Anterior cingulate cortex (tissue), 58 donors: Measurements from ENCODE around the gene ARCN1.
A peak's percentile ranks its signal among the peaks of the same experiment; 100 is the strongest.

Experiments used
- DNase-seq, 58 donors: peaks; one replicate each; lab custom pipeline; 2025; lab: John Stamatoyannopoulos, UW

Gene ARCN1

DNA sequence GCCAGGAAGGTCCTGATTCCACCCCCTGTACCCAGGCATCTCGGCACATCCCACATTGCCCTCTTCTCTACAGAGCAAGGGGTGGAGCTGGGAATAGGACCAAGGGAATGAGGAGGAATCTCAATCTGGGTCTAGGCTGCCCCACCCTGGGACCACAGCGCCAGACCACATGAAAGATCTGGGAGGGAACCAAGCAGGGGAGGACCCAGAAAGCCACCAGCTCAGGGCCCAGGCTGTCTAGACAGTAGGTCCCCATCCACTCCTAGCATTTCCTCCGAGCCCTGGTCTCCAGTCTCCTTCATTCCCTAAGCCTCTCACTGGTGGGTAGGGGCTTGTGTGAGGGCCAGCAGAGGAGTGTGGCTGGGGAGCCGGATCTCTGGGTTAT is 46.8 kb downstream of the ARCN1 start:
- DNase-seq = peak in 4 of 58 donors; percentile 29 to 62 (median 49)

DNA sequence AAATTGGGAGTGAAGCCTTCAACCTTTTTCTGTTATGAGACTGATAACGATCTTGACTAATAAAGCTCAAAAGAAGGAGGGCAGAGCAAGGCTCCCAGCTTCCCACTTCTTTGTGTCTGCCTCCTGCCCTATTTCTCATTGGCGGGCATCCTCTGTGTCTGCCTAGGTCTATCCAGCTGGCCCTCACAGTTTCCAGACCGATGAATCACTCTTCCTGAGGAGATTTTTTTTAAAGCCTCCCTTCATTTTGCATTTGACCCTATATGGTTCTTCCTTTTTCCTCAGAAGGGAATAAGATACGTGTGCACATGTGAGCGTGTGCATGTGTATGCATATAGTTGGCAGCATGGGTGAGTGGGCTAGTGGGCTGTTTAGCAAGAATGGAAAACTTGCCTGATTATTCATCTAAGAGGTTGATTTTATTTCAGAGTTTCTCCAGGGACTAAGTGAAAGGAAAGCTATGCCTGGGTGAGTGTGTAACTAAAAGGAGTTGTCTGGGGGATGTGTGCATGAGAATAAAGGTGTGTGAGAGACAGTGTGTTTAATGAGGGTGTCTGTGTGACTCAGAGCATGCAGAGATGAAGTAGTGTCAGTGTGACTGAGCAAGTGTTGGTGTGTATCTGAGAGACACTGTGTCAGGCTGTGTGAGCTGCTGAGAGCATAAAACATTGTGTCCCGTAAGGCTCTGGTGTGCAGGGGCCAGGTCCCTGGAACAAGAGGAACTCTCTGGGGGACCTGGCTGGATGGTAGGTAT is 47.4 kb downstream of the ARCN1 start:
- peak in 29 of 58 donors; percentile 24 to 71 (median 44) for DNase-seq

DNA sequence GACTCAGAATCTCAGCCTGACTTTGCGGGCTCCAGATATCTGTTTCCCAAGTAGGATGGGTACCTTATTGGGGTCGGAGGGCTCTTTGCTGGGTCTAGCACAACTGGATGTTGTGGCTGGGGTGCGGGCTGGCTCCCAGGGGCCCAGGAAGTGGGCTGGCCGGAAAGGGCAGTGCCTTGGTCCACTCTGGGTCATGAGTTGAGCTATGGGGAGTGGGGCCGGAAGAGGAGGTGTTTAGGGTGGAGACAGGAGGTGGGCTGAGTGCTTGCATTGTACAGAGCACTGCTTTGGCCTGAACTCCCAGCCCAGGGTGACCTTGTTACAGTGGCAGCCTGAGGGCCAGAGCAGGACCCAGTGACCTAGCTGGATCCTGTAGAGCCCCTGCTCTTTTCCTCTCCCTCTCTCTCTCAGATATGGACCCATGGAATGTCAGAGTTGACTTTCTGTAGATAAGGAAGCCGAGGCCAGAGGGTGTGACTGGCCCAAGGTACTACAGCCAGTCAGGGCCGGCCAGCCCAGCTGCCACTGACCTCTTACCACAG is 48.4 kb downstream of the ARCN1 start:
- no peak for DNase-seq

DNA sequence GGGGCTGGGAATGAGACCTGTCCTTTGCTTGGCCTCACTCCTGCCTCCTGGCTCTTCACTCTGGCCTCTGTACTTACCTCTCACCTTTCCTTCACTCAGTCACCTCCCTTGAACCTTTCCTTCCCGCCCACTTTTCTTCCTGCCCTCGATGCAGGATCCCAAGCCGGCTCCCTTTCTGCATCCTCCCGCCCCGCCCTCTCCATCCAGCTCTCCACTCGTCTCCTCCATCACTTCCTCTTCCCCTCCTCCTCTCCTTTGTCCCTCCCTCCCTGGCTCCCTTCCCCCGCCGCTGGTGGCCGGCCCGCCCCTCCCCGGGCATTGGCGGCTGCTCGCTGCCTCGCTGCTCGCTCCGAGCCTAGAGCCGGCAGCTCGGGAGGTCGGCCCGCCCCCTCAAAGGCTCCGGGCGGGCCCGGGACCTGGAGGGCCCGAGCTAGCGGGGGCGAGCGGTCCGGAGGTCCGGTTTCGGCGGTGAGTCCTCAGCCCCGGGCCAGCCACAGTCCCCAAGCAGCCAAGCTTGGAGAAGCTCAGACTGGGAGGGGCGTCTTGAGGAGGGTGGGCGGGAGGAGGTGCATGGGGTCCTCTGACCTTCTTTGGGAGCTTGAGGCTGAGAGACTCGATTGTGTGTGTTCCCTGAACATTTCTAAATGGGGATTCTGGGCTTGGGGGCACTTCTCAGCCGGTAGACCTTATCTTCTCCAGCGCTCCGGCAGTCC is 49.0 kb downstream of the ARCN1 start:
- peak in 55 of 58 donors; percentile 33 to 93 (median 83) for DNase-seq

DNA sequence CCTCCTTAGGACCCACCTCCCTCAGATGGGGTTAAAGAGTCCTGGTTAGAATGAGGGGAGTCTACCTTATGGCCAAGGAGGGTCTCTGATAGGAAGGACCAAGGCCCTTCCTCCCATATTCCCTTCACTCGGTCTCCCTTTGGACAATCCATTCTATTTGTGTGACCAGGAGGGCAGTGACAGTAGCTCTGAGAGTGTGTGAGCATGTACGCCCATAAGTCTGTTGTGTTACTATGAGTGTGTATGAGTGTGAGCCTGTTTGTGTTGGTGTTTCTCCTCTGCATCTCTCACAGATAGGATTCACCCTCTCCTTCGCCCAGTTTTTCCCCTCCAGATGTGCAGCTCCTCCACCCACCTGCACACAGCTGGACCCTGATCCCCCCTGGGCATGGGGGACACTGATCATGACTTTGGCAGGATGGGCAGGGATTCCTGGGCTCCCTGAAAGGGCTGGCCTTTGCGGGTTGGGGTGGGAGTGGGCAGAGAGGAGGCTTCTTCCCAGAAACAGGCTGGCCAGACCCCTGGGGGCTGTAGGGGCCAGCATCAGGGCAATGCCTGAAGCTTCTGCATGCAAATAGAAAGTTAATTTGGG is 49.7 kb downstream of the ARCN1 start:
- no peak for DNase-seq

DNA sequence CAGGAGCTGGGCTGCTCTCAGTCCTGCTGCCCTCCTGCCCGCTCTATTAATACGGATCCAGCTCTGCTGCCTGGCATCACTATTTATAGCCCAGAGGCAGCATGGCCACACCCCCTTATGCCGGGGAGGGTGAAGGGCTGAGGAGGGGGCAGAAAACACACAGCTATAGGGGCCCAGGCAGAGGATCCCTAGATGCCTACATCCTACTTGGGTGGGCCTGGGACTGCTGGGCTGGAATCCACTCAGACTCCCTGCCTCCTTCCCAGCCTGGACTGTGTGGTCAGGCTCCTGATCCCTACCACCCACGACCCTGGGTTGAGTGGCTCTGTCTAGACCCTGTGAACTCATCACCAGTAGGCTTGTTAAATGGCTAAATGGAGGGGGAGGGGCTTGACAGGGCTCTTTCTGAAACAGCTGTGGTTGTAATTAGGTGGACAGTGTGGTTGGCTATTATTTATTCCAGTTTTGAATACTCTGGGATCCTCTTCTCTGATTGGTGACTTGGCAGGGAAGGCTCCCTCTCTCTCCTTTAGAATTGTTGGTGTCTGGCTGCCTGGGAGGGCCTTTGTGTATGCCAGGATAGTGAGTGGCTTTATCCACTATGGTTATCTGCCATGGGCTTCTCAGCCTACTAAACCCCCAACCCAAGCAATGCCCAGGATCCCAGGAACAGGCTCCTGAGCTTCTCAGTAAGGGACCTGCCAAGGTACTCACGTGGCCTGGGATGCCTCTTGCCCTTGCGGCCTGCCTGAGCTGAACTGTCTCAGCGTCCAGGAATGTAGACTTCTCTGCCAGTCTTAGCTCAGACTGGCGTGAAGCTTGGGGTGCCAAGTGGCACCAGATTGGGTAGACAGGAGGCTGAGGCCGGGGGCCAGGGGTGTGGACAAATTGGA is 50.4 kb downstream of the ARCN1 start:
- DNase-seq = peak in 34 of 58 donors; percentile 16 to 74 (median 38)

DNA sequence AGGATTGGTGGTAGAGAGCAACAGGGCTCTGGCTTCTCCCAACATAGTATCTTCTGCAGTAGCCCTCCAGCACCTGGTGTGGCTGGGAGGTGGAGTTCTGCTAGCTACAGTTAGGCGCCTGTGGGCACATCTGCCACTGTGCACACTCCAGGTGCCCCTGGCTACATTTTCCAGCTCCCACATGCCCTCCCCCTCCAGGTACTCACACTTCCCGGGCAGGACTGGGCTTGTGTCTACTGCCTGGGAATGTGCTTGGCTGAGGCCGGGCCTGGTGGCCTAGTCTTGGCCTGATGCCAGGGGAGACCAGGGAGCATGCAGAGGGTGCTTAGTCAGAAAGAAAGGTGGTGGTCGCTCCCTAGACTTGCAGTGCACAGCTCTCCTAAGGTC is 51.1 kb downstream of the ARCN1 start:
- peak in 1 of 58 donors; percentile 15 for DNase-seq

DNA sequence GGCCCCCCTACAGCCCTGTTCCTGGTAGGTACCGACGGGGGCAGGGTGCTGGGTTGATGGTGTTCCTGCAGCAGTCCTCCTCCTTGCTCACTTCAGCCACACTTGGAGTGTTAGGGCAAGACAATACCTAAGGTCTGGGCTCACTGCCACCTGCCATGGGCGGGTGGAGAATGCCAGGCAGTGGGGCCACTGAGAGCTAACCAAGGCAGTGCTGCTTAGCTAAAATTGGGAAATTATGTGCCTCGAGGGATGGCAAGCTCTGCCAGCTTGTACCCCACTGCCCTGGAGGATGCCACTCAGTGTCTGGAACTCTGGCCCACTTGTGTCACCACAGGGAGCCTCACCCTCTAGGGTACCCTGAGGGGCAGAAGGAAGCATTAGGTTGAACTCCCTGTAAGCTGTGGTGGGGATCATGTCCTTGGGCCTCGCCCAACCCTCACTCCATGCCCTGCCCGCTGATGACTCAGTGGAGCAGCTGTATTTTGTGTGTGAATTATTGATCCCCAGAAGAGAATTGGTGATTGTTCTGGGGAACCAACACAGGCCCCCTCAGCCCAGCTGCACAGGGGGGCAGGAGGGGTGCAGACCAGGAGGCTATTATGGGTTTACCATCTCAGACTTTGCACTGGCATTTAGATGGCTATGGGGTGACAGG is 53.0 kb downstream of the ARCN1 start:
- DNase-seq = peak in 30 of 58 donors; percentile 21 to 79 (median 50)

DNA sequence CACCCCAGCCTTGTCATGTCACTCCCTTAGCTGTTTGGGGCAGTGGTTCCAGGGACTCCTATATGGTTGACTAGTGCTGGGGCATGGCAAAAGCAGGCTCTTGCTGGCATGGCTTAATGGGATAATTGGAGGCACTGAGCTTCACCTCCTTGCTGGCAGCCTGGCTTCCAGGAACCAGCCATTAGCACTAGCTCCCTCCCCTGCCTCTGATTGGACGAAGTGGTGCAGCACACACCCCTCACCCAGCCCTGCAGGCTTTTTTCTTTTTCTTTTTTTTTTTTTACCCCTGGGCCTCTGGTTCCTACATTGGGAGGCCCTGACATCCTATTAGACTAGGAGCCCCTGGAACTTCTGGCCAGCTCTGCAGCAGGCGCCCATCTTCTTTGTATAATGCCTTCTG is 53.8 kb downstream of the ARCN1 start:
- DNase-seq = peak in 2 of 58 donors; percentile 25 to 37

DNA sequence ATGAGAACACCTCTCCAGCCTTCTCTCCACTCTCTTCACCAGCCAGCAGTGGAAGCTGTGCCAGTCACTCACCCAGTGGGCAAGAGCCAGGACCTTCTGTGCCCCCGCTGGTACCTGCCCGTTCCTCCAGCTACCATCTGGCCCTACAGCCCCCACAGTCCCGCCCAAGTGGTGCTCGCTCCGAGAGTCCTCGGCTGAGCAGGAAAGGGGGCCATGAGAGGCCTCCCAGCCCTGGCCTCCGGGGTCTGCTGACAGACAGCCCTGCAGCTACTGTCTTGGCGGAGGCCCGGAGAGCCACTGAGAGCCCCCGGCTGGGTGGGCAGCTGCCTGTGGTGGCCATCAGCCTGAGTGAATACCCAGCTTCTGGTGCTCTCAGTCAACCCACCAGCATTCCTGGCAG is 55.4 kb downstream of the ARCN1 start:
- no peak for DNase-seq

DNA sequence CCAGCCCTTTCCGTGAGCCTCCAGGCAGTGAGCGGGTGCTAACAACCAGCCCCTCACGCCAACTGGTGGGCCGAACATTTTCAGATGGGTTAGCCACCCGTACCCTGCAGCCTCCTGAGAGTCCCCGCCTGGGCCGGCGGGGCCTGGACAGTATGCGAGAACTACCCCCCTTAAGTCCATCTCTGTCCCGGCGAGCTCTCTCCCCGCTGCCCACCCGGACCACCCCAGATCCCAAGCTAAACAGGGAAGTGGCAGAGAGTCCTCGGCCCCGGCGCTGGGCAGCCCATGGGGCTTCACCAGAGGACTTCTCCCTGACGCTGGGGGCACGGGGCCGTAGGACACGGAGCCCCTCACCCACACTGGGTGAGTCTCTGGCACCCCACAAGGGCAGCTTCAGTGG is 55.8 kb downstream of the ARCN1 start:
- no peak for DNase-seq

DNA sequence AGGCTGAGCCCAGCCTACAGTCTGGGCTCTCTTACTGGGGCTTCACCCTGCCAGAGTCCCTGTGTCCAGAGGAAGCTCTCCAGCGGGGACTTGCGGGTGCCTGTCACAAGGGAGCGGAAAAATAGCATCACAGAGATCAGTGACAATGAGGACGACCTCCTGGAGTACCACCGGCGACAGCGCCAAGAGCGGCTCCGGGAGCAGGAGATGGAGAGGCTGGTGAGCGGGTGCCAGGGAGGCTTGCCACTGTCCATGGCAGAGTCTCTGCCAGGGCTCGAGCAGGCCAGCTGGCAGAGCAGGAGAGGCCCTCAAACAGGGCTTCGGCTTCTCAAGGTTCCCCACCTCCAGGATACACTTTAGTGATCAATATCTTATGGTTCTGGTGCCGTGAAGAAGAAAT is 56.2 kb downstream of the ARCN1 start:
- DNase-seq = peak in 24 of 58 donors; percentile 13 to 74 (median 36)

DNA sequence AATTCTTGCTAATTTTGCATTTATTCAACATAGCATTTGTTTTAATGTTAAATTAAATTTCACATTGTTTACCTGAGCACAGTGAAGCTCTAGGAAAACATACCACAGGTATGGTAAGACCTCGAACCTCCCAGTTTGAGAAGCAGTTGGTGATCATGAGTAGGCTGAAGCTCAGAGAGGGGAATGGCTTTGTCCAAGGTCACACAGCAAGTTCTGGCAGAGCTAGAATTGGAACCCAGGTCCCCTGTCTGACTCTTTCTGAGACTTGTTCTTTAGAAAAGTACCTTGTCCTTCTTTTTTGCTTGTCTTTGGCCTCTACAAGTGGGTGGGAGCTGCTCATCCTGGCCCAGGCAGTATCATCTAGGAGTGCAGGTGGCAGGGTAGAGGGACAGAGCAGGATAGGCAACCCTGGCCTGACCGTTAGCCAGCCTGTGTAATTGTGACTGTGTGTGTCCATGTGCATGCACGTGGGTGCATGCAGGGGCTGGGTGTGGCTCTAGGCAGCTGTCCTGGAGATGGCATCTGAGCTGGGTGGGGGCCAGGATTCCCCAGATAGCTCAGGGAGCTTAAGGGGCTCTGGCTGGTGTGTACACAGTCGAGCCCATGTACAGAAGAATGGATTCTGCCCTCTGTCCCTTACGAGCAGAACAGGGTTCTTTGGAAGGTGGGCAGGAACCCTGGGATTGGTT is 56.8 kb downstream of the ARCN1 start:
- DNase-seq = no peak

DNA sequence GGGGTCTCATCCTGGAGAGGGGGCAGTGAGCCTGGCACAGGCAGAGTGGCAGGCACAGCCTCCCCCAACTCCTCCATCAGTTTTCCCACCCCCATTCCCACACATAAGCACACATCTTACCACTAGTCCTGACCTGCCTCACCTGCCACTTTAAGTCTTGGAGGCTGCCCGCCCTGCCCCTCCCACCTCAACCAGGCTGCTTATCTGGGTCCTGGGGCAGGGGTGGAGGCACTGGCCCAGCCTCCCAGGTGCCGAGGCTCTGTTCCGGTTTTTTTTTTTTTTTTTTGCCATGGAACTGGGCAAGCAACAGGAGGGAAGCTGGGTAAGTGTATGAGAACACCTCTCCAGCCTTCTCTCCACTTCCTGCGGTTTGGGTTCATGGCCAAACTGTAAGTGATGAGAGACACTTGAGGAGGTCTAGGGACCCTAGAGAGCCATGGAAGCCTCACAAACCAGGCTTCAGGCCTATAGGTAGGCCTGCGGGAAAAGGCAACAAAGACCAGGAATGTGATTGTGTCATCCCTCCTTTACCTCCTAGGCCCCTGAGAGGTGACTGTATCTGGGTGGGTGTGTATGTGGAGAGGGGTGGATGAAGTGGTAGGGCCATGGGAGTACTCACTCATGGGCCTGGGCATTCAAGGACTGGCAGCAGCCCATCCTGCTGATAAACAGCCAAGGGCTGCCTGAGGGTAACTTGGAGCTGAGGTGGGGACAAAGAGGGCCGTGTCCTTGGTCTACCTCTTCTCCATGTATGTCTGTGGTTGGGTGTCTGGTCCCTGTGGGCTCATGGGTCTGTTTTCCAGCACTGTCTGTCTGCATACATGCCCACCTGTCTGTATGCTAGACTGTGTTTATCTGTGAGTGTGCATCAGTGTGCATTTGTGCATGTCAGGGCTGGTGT is 57.8 kb downstream of the ARCN1 start:
- no peak for DNase-seq

DNA sequence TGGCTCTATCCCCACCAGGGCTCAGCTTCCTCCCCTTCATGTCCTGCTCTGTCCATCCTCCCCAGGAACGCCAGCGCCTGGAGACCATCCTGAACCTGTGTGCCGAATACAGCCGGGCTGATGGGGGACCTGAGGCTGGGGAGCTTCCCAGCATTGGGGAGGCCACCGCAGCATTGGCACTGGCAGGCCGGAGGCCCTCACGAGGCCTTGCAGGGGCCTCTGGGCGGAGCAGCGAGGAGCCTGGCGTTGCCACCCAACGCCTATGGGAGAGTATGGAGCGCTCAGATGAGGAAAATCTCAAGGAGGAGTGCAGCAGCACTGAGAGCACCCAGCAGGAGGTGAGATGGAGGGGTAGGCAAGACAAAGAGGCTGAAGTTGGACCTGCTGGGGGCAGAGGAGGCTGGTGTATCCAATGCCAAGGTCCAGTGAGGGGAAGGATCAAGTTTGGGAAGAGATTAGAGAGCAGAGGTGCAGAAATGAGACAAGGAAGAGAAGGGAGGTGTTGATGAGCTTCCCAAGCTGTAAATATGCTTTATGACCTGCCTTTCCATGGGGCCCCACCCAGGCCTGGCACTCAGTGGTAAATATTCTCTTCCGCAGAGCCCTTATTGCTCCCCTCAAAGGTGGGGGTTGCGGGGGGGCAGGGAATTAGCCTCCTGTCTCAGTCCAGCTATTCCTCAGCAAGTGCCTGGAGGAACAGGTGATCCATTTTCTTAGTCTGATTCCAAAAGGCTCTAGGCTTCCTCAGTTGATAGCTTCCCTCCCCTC is 59.1 kb downstream of the ARCN1 start:
- DNase-seq = no peak

DNA sequence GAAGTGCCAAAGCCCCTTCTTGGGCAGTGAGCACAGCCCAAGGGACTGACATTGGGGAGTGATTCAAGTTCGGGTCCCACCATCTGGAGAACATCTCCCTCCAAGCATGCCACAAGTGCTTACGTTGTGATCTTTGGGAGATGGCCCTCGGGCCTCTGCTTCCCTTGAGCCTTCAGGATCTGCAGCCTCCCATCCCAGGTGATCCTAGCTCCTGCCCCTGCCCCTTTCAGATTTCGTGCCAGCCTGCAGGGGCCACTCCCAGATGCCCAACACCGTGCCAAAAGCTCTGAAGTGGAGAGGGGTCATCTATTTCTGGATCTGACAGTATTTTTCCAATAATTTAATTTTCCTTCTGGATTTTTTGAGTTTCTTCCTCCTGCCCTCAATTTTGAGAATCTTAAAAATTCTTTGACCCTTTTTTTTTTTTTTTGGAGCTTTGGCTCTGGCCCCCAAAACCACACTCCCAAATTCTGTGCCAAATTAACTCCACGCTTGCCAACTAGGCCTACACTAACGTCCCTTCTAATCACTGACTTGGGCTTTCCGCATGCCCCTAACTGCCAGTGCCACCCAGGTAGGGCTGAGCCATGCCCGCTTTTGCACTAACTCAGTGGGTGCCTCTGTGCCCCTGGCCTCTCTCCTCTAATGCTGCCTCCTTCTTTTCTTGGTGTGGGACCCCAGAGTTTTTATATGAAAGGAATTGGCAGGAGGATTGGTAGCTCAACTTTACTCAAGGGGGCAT is 60.5 kb downstream of the ARCN1 start:
- DNase-seq = no peak

DNA sequence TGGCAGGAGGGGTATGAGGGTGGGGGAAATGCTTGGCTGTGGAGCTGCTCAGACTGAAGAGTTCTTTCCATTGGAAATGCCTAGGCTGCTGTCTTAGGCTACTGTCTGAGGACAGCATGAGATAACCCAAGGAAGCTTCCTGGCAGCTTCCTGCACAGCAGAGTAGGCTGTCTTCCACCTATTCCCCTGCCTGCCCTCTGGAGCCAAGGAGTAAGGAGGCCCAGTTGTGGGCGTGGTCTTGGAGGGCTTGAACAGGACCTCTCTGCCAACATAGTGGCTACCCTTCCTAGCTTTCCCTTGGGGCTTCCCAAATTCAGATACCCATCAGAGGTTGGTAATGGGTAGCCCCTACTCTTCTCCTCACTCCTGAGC is 61.1 kb downstream of the ARCN1 start:
- no peak for DNase-seq
